GM08714 (cell line): ENCODE results near the gene CPT2.
A peak's percentile ranks its signal among the peaks of the same experiment; 100 is the strongest.

Experiments used
- H3K4me3 ChIP-seq: fragments of 200-500 bp; sonication (Bioruptor generic); 2 replicates; pipeline ENCODE4 v1.5.1; 2014; ENCODE audit warnings: mild to moderate bottlenecking, low read length, inconsistent platforms
- ZNF274 ChIP-seq: IDR thresholded peaks from 2 replicates; pipeline ENCODE4 v1.6.1; 2012; ENCODE audit warnings: mild to moderate bottlenecking, low read depth, low read length

CPT2 gene

GRCh38 chr1:53220171-53220961 lies 23.7 kb downstream of the CPT2 start, which contains the start of gene CZIB:
Gene CZIB, minus strand, starts transcription at chr1:53220634. Its CDS starts 59 bp downstream, at chr1:53220575.
- peak within 1 kb of the TSS; percentile 79 for H3K4me3 ChIP-seq
- TF ChIP-seq ZNF274 = no peak

DNA sequence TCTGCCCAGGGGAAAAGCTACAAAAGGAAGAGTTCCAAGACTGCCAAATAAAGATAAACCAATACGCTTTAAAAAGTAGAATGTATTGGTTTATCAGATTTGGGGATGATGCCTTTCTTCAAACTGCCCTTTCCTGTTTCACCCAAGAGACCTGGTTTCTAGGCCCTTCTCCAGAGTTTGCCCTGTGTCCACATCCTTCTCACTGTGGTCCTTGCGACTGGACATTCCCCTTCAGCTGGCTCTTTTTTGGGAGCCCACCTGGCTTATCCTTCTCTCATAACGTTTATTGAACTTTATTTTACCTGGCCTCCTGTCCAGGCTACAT lies 24.3 kb downstream of the CPT2 start:
- H3K4me3 ChIP-seq = peak overlapping the region; percentile 79
- no peak for TF ChIP-seq ZNF274

DNA sequence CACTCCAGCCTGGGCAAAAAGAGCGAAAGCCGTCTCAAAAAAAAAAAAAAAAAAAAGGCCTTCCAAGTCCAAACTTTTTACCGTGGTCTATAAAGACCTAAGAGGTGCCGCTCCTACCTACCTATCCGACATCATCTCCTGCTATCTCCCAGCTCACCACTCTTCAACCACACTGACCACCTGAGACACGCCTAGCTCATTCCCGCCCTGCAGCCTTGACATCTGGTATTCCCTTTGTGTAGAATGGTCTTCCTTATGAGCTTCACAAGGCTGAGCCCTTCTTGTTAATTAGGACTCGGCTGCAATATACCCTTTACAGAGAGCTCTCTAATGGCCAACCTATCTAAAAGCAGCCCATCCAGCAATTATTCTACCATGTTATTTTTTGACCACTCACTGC lies 41.0 kb downstream of the CPT2 start:
- no peak for TF ChIP-seq ZNF274
- peak overlapping the region; percentile 95 for H3K4me3 ChIP-seq

GRCh38 chr1:53238197-53239155 lies 41.9 kb downstream of the CPT2 start, which contains the start of gene MAGOH:
Gene MAGOH, minus strand, starts transcription at chr1:53238518. Its CDS starts 70 bp downstream, at chr1:53238448.
- peak within 1 kb of the TSS; percentile 95 for H3K4me3 ChIP-seq
- no peak for TF ChIP-seq ZNF274

DNA sequence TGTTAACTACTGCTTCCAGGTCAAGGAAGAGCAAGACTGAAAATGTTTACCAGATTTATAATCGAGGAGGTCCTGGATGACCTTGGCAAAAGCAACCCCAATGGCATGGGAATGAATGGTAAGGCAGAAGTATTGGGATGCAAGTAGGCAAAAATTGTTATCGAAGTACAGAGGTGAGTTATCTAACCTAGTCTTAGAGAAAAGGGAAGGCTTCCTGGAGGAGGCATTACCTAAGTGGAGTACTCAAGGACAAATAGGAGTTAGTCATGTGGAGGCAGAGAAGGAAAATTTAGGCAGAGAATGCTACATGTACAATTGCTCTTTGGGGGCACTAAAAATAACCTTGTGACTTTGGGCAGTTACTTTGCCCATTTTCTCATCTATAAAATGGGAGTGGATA lies 45.2 kb downstream of the CPT2 start:
- no peak for TF ChIP-seq ZNF274
- H3K4me3 ChIP-seq = no peak overlapping the region

GRCh38 chr1:53242381-53242780 lies 45.8 kb downstream of the CPT2 start:
- no peak overlapping the region for H3K4me3 ChIP-seq
- no peak for TF ChIP-seq ZNF274

DNA sequence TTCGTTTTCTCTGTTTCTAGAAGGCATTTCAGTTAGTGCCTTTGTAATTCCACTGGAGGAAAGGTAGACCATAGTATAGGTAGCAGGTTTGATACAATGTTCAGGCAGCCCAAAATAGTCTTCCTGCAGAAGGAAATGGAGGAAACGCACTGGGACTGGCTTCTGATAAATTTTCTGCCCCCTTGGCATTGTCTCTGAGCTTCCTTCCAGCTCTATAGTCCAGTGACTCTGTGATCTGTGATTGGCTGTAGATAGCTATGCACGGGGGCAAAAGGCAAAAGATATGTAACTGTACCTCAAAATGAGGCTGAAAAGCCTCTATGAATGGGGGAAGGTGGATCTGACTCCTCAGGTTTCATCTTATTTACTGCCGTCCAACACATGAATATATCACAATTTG lies 47.5 kb downstream of the CPT2 start:
- H3K4me3 ChIP-seq = no peak overlapping the region
- no peak for TF ChIP-seq ZNF274

DNA sequence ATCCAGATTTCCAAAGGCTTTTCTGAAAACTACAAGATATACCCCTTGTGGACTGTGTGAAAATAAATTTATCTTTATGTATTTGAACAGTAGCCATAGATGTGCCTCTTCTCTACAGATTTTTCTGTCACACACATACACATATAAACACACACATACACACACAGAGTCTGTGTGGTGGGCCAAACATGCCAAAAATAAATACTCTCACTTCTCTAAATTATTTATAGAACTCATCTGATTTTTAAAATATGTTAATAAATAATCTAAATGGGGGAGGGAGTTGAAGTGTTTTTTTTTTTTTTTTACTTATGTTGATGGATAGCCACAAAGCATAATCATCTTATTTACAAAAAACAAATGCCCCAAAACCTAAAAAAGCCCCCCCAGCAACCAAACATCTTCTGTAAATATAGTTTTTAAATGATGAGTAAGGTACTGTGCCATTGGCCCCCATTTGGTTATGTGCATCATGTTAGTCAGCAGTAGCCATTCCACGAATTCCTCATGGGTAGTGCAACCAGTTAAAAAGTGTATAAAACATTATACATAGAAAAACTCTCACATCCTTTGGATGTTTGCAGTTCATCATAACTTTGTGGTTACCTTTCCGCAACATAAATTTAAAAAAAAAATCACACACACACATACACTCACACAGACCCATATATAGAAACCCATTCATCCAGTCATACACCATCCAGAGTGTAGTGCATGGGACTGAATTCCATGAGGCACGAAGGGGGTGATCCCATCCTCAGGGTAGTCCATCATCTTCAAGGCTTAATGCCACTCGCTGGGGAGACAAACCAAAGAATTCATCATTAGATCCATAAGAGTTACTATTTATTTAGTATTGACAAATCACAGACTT lies 49.9 kb downstream of the CPT2 start:
- H3K4me3 ChIP-seq = no peak overlapping the region
- no peak for TF ChIP-seq ZNF274

GRCh38 chr1:53249706-53250105 lies 53.1 kb downstream of the CPT2 start:
- no peak overlapping the region for H3K4me3 ChIP-seq
- no peak for TF ChIP-seq ZNF274

DNA sequence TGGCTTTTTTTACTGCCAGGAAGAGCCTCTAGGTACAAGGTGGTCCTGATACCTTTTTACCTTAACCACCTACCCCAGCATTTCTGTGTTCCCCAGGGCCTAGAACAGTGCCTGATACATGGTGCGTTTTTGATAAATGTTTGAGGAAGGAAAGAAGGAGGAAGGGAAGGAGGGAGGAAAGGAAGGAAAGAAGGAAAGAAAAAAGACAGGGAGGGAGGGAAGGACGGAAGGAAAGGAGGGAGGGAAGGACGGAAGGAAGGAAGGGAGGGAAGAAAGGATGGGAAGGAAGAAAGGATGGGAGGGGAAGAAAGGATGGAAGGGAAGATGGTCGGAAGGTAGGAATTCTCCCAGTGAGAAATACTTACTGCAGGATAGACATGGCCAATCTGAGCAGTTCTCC lies 53.7 kb downstream of the CPT2 start:
- no peak overlapping the region for H3K4me3 ChIP-seq
- no peak for TF ChIP-seq ZNF274

DNA sequence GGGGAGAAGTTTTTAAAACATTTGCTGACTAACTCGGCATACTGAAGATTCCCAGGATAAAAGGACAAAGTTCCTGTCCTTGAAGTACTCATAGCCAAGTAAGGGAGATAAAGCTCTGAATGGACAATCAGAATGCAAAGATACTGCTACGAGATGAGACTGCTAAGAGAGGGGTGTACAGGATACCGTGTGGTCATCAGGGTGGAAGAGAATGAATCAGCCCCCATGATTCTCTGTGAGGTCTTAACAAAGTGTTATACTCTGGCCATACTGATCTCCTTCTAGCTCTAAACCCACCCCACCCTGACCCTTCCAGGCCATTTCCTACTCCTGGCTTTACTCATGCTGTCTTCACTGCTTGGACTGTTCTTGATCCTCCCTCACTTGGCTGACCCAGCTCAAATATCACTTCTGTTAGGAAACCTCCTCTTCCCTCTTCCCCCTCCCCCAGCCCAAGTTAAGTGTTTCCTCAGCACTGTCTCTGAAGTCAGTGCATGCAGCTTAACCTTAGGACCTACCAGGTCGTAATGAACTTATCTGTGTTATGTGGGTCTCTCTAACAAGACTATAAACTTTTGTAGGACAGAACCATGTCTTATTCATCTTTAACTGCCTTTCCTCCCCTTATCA lies 57.5 kb downstream of the CPT2 start:
- TF ChIP-seq ZNF274 = no peak
- no peak overlapping the region for H3K4me3 ChIP-seq

- TF ChIP-seq ZNF274 = no peak
- no peak overlapping the region for H3K4me3 ChIP-seq
These were observed 58.4 kb downstream of the CPT2 start for GRCh38 chr1:53255031-53255430.

GRCh38 chr1:53256511-53257453 lies 60.2 kb downstream of the CPT2 start:
- H3K4me3 ChIP-seq = no peak overlapping the region
- TF ChIP-seq ZNF274 = no peak
